Suppressor macrophage treated with lipopolysaccharide for 4 hours (primary cell): ENCODE measurements around the gene C10orf143.

ENCODE experiments used
- DNase-seq: peaks from one replicate; pipeline ENCODE4 v3.0.0-alpha.2; 2020

C10orf143 gene

GRCh38 chr10:130050721-130051120 lies 59.9 kb downstream of the C10orf143 start:
- no peak for DNase-seq

- DNase-seq = no peak
Observed at GRCh38 chr10:130049987-130050386, 60.6 kb downstream of the C10orf143 start.

- DNase-seq = no peak
Observed at GRCh38 chr10:130049244-130049643, 61.4 kb downstream of the C10orf143 start.

- no peak for DNase-seq
Observed at GRCh38 chr10:130048081-130048480, 62.5 kb downstream of the C10orf143 start.

GRCh38 chr10:130047336-130047735 lies 63.3 kb downstream of the C10orf143 start:
- no peak for DNase-seq

DNA sequence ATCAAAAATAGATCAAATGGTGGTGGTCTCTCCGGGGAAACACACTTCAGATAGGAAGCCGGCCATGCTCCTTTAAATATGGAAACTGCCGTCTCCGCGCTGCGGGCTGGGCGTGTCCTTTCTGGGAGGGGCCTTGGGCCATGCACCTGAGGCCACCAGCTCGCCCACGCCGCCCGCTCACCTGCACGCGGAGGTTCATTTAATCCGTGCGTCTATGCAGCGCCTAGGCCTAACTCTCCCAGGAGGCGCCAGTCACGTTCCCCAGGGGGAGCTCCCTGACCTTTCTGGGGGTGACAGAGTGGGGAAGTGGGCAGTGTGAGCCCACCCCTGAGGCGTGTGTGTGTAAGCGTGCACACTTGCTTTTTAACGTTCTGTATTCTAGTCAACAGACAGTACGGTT lies 64.0 kb downstream of the C10orf143 start:
- DNase-seq = no peak

GRCh38 chr10:130045801-130046321 lies 64.8 kb downstream of the C10orf143 start:
- DNase-seq = no peak

- DNase-seq = no peak
Observed at GRCh38 chr10:130045091-130045652, 65.5 kb downstream of the C10orf143 start.

DNA sequence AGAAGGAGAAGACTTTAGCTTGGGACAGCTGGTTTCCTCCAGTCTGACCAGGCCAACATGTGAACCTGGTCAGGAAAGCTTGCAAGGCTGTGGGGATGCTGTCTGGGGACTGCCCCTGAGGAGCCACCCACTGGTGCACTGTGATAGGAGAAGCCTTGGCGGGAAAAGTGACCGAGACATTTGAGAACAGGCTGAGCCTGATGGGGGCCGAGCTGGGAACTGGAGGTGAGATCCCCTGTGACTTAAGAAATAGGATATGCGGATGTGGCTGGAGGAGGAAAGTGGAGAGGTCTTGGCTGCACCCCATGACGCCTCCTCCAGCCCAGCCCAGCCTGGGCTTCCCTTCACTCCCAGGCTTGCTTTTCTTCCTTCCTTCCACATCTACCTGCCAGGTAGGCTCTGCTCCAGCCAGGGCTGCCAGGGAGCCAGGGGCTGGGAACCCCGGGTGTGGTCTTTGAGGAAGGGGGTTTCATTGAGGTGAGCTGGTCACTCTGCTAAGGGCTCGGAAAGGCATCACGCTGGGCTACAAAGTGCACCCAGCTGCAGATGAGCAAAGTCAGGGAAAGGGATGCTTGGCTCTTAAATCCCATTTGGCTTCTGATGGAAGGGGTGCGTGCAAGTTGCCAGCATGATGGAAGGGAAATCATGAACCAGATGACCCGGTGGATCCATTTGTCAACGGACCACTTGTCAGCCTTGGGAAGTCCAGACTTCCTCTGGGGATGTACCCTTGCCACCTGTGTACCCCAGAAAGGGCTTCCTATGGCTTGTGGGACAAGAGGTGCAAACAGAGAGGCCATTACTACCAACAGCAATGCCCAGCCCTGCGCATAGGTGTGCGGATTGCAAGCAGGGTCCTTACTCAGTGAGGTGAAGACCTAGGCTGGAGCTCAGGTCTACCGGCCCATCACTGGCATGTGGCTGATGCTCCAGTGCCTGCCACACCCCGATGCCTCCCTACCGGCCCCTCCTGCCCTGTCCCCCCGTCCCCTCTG lies 66.3 kb downstream of the C10orf143 start:
- DNase-seq = no peak

DNA sequence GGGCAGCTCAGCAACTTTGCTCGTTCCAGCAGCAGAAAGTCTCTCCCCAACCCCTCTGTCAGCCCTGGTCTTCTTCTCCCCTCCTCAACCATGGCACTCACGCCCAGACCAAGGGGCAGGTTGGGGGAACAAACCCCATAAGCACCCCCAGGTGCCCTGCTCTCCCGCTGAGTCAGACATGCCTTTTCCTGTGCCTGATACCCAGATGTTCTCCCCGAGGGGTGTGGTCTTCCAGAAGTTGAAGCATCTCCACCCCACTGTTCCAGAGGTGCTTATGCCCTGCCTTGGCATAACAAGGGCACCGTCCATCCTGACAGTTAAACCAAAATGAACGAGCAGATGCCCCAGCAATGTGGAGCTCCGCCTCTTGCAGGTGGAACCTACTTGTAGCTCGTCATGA lies 67.1 kb downstream of the C10orf143 start:
- DNase-seq = no peak

DNA sequence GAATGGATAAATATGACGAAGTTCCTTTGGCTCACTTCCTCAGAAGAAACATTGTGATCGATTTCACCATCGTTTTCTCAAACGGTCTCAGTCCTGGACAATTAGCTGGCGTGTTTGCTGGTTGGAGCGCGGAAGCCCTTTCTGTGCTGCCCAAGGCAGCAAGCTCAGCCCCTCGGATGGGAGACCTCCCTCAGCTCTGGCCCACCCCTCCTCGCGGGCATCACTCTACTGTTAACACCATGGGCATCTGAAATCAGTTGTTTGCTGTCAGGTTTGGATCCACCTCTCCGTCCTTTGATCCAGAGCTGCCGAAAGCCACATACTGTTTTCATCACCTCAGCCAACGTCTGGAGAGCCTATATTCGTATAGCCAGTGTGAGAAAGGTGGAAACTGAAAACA lies 68.2 kb downstream of the C10orf143 start:
- no peak for DNase-seq

- DNase-seq = no peak
Observed at GRCh38 chr10:130041451-130042371, 68.9 kb downstream of the C10orf143 start.

GRCh38 chr10:130040817-130041330 lies 69.8 kb downstream of the C10orf143 start:
- DNase-seq = no peak

DNA sequence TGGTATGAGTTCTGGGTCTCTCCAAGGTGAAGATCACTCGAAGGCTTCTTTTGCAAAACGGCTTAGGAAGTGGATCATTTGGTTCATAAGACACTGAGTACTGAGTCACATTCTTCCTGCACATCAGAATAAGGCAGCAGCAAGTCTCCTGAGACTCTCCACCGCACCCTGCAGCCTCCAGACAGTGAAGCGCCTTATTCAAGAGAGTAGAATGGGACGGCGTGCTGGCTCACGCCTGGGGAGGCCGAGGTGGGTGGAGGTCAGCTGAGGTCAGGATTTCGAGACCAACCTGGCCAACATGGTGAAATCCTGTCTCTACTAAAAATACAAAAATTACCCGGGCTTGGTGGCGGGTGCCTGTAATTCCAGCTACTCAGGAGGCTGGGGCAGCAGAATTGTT lies 70.3 kb downstream of the C10orf143 start:
- no peak for DNase-seq

DNA sequence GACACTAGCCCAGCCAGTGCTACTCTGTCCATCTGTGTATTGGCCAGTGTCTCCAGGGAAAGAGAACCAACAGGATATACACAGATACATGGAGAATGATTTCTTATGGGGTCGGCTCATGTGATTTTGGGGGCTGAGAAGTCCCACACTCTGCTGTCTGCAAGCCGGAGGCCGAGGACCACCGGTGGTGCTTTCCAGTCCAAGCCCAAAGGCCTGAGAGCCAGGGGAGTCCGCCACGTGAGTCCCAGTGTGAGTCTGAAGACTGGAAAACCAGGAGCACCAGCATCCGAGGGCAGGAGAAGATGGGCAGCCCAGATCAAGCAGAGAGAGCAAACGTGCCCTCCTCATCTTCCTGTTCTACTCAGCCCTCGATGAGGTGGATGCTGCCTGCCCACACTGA lies 71.5 kb downstream of the C10orf143 start:
- no peak for DNase-seq

- no peak for DNase-seq
Observed at GRCh38 chr10:130038611-130039109, 72.0 kb downstream of the C10orf143 start.

DNA sequence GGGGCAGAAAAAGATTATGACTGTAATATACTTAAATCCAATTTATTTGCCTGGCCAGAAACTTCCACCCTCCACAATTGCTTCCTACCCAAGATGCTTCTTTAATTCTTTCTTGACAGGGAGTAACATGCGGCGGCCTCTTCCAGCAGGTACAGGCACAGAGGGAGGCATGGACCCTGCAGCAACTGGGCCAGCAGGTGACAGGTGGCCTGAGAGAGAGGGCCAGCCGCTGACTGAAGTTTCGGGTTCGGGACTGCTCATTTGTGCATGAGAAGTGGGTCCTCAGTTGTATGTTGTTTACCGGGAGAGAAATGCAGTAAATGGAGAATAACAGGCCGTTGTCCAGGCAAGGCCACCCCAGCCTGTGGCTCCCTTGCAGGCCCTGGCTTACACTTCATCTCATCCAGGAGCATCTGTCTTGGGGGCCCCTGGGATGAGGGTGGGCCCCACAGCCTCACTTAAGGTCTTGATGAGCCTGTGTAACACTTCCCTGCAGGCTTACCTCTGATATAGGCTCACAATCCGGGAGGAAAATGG lies 72.5 kb downstream of the C10orf143 start:
- DNase-seq = no peak

- no peak for DNase-seq
Observed at GRCh38 chr10:130037169-130037661, 73.4 kb downstream of the C10orf143 start.

GRCh38 chr10:130036296-130037065 lies 74.1 kb downstream of the C10orf143 start:
- no peak for DNase-seq

DNA sequence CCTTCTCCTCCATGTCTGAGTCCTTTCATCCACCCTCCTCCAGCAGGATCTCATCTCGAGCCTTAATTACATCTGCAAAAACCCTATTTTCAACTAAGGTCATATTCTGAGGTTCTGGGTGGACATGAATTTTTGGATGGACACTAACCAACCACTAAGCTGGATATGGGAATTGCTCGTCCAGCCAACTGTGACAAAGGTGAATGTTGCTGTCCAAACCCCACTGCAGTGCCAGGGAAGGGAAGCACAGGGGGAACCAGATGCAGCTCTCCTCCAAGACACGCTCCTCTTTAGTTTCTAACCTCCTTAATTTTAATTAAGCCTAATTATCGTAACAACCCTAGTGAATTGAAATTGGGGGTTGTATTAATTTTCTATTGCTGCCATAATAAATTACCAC lies 81.4 kb downstream of the C10orf143 start:
- DNase-seq = no peak

GRCh38 chr10:130028465-130028819 lies 82.2 kb downstream of the C10orf143 start:
- DNase-seq = no peak
